NB4 (cell line): ENCODE results near the gene ADK.

Source experiments
- TF ChIP-seq, protein P1 (sequence below): IDR thresholded peaks from one replicate; pipeline ENCODE4 v1.5.1; 2012; ENCODE audit warnings: low read depth, low read length
- TF ChIP-seq, protein P2 (sequence below): IDR thresholded peaks from 2 replicates; pipeline ENCODE4 v1.6.1; 2011; ENCODE audit warnings: low read depth, low read length

- TF ChIP-seq, protein P1, sequence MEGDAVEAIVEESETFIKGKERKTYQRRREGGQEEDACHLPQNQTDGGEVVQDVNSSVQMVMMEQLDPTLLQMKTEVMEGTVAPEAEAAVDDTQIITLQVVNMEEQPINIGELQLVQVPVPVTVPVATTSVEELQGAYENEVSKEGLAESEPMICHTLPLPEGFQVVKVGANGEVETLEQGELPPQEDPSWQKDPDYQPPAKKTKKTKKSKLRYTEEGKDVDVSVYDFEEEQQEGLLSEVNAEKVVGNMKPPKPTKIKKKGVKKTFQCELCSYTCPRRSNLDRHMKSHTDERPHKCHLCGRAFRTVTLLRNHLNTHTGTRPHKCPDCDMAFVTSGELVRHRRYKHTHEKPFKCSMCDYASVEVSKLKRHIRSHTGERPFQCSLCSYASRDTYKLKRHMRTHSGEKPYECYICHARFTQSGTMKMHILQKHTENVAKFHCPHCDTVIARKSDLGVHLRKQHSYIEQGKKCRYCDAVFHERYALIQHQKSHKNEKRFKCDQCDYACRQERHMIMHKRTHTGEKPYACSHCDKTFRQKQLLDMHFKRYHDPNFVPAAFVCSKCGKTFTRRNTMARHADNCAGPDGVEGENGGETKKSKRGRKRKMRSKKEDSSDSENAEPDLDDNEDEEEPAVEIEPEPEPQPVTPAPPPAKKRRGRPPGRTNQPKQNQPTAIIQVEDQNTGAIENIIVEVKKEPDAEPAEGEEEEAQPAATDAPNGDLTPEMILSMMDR: no peak
- TF ChIP-seq, protein P2, sequence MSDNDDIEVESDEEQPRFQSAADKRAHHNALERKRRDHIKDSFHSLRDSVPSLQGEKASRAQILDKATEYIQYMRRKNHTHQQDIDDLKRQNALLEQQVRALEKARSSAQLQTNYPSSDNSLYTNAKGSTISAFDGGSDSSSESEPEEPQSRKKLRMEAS: no peak
Measured at GRCh38 chr10:74186678-74187077, 35.7 kb downstream of the ADK start.
